Omental fat pad (tissue), 4 donors: ENCODE results near the gene ALDH6A1. TPM values are rescaled to one million over a fixed set of nuclear protein-coding genes. Genes with fewer than 3 reads are reported as not detected.

Experiments used
- ATAC-seq: fragments of 150-250 bp; one replicate; pipeline ENCODE4 v1.9.1; 2016; ENCODE audit warnings: mild to moderate bottlenecking, moderate library complexity; ENCODE audit not compliant: low FRiP score
- DNase-seq: peaks from one replicate; pipeline ENCODE4 v3.0.0-alpha.2; 2019; ENCODE audit warnings: low spot score
- CTCF ChIP-seq, 3 donors: fragments of 450-650 bp; IDR thresholded peaks; one replicate each; pipeline ENCODE4 v1.5.1; 2016 to 2017; ENCODE audit warnings: antibody characterized with exemption in 3 of 3, mild to moderate bottlenecking in 3 of 3, moderate library complexity in 2 of 3
- total RNA-seq, 4 donors: library from RNA; depleted of rRNA; stranded (reverse); fragments of >200 nt; gene quantifications; one replicate each; pipeline ENCODE4 v1.1.0, GENCODE V29; 2016

The ALDH6A1 gene
- total RNA-seq, 4 donors from 2014 or later, result 42.8 to 70.4 (median 59.8) TPM

- ATAC-seq (no peak), DNase-seq (no peak)
- TF ChIP-seq CTCF (IDR thresholded peaks at IDR 0.05), result no peak
These were observed 68.3 kb downstream of the ALDH6A1 start for GRCh38 chr14:74015963-74016362.

- ATAC-seq (no peak), DNase-seq (no peak)
- no peak for TF ChIP-seq CTCF (IDR thresholded peaks at IDR 0.05)
These were observed 69.1 kb downstream of the ALDH6A1 start for GRCh38 chr14:74015176-74015575.

- ATAC-seq (no peak), DNase-seq (no peak)
- no peak for TF ChIP-seq CTCF (IDR thresholded peaks at IDR 0.05)
These were observed 70.0 kb downstream of the ALDH6A1 start for GRCh38 chr14:74014299-74014698.

- DNase-seq, result no peak
- ATAC-seq, result no peak
- no peak for TF ChIP-seq CTCF (IDR thresholded peaks at IDR 0.05)
These were observed 75.3 kb downstream of the ALDH6A1 start for GRCh38 chr14:74008843-74009499.

Other genes with a start within 250 kb of the ALDH6A1 start
- gene PTGR2, start 232.6 kb downstream of the ALDH6A1 start, total RNA-seq, result 10 to 100 TPM in 1 of 4 donors, 1 to 10 TPM in 3; 3.8 to 10.7 (median 4.9) TPM
- 10 to 100 TPM; 39.7 to 71.7 (median 54.1) TPM for gene ZNF410, start 197.6 kb downstream of the ALDH6A1 start, total RNA-seq
- 1 to 10 TPM; 1.8 to 6.5 (median 3.1) TPM for gene FAM161B, start 134.4 kb downstream of the ALDH6A1 start, total RNA-seq
- 10 to 100 TPM; 17.8 to 57.2 (median 27.4) TPM for gene COQ6, start 134.2 kb downstream of the ALDH6A1 start, total RNA-seq
- gene ENTPD5, start 65.2 kb downstream of the ALDH6A1 start, total RNA-seq, result 10 to 100 TPM in 3 of 4 donors, 1 to 10 TPM in 1; 6.8 to 12.7 (median 12.0) TPM
- gene BBOF1, start 65.1 kb downstream of the ALDH6A1 start, total RNA-seq, result 10 to 100 TPM in 1 of 4 donors, 1 to 10 TPM in 3; 4.0 to 10.4 (median 5.7) TPM
- gene LIN52, start 503 bp upstream of the ALDH6A1 start, total RNA-seq, result 10 to 100 TPM in 3 of 4 donors, 1 to 10 TPM in 1; 5.6 to 11.3 (median 10.8) TPM
- gene VSX2, start 155.0 kb upstream of the ALDH6A1 start, total RNA-seq, result not detected
- 10 to 100 TPM; 28.2 to 62.1 (median 48.3) TPM for gene ABCD4, start 218.5 kb upstream of the ALDH6A1 start, total RNA-seq